SK-N-SH treated with all-trans-retinoic acid at 6 μM for 48 hours (cell line): ENCODE results near the gene CENPO.

Experiments
- ISL1 ChIP-seq: fragments of 250-450 bp; sonication (Bioruptor Pico); IDR thresholded peaks from 2 replicates; pipeline ENCODE4 v2.1.2; 2022; ENCODE audit warnings: mild to moderate bottlenecking, moderate library complexity
- PPARA ChIP-seq: fragments of 250-450 bp; sonication (Bioruptor Pico); IDR thresholded peaks from 2 replicates; pipeline ENCODE4 v1.5.0; 2020; ENCODE audit warnings: mild to moderate bottlenecking, borderline replicate concordance
- SNAI2 ChIP-seq: fragments of 250-450 bp; sonication (Bioruptor Pico); IDR thresholded peaks from 2 replicates; pipeline ENCODE4 v1.5.0; 2020; ENCODE audit warnings: mild to moderate bottlenecking, moderate library complexity
- ZNF565 ChIP-seq: fragments of 450-650 bp; formaldehyde crosslinking; conservative IDR thresholded peaks from 2 replicates; pipeline ENCODE4 v1.5.0; 2020; ENCODE audit warnings: low read depth, mild to moderate bottlenecking, moderate library complexity
- ZNF8 ChIP-seq: fragments of 450-650 bp; formaldehyde crosslinking; IDR thresholded peaks from 2 replicates; pipeline ENCODE4 v1.5.0; 2020; ENCODE audit warnings: mild to moderate bottlenecking, moderate library complexity

GRCh38 chr2:24820175-24820513 is 26.9 kb downstream of the CENPO start:
- TF ChIP-seq ZNF565 (CRISPR knock-in tag) (no peak), SNAI2 (CRISPR knock-in tag) (no peak), PPARA (CRISPR knock-in tag) (no peak), ISL1 (no peak), ZNF8 (CRISPR knock-in tag) (no peak)
